ENCODE results near the gene RAP1B.

- TF ChIP-seq ZNF347 (CRISPR knock-in tag; IDR thresholded peaks at IDR 0.05; ENCODE audit: low read depth): no peak
- TF ChIP-seq SFPQ (IDR thresholded peaks at IDR 0.05; ENCODE audit: low read depth, low read length): no peak
- no peak for TF ChIP-seq EZH2 (IDR thresholded peaks at IDR 0.05; ENCODE audit: borderline replicate concordance, low read depth, low read length)
- TF ChIP-seq THAP12 (CRISPR knock-in tag; IDR thresholded peaks at IDR 0.05): no peak
- no peak for TF ChIP-seq RFX5 (IDR thresholded peaks at IDR 0.05; ENCODE audit: low read depth, low read length)
Observed at GRCh38 chr12:68647507-68647906, 36.8 kb downstream of the RAP1B start.

Measured in K562 (cell line).